Fibroblast of gingiva (primary cell): Measurements from ENCODE around the gene ATP10B.
"Not testable (repeated sequence)": the region's sequence is repeated elsewhere in the genome, so short reads cannot be mapped to it uniquely, and the experiment has no call there.

Experiments used
- DNase-seq: peaks from one replicate; pipeline ENCODE4 v3.0.0-alpha.2; 2011; ENCODE audit warnings: low read depth

Gene ATP10B

DNA sequence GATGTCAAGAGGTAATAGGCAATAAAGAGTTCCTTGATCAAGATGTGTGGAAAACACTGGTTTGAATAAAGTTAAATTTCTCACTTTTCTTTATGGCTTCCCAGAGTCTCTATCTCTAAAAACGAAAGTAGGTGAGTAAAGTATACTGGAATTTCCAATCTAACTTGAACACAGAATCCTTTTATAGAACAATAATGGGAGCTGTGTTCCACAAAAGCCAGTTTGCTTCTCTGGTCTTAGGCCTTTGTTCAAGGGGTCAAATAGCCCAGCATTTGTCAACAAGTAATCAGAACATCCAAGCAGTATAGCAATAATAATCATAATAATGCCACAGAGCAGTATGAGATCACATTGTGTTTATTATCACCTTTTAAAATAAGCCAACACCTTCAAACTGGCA is 20.2 kb downstream of the ATP10B start:
- DNase-seq: no peak

DNA sequence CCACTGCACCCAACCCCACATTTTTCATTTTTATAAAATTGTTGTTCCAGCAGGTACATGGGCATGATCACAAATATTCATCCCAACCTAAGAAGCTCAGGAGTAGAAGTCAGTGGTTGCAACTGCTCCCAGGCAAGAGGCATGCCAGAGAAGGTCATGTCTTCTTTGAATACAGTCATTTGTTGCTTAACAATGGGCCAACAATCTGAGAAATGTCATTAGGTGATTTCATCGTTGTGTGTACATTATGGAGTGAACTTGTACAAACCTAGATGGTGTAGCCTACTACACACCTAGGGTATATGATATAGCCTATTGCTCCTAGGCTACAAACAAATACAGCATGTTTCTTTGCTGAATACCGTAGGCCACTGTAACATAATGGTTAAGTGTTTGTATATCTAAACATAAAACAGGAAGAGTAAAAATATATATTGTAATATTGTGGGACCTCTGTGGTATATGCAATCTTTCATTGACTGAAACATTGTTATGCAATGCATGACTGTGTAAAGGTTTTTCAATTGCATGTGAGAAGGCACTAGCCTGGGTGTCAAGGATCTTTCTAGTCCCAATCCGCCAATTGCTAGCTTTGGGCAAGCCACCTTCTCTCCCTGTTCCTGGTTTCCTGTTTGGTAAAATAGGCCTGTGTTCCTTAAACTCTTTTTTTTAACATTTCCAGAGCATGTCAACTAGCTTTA is 27.6 kb downstream of the ATP10B start:
- DNase-seq: no peak

- DNase-seq: not testable (repeated sequence)
These were observed 39.0 kb downstream of the ATP10B start for GRCh38 chr5:160812996-160813395.

GRCh38 chr5:160805376-160805775 is 46.6 kb downstream of the ATP10B start:
- DNase-seq: no peak

GRCh38 chr5:160802592-160802991 is 49.4 kb downstream of the ATP10B start:
- no peak for DNase-seq

DNA sequence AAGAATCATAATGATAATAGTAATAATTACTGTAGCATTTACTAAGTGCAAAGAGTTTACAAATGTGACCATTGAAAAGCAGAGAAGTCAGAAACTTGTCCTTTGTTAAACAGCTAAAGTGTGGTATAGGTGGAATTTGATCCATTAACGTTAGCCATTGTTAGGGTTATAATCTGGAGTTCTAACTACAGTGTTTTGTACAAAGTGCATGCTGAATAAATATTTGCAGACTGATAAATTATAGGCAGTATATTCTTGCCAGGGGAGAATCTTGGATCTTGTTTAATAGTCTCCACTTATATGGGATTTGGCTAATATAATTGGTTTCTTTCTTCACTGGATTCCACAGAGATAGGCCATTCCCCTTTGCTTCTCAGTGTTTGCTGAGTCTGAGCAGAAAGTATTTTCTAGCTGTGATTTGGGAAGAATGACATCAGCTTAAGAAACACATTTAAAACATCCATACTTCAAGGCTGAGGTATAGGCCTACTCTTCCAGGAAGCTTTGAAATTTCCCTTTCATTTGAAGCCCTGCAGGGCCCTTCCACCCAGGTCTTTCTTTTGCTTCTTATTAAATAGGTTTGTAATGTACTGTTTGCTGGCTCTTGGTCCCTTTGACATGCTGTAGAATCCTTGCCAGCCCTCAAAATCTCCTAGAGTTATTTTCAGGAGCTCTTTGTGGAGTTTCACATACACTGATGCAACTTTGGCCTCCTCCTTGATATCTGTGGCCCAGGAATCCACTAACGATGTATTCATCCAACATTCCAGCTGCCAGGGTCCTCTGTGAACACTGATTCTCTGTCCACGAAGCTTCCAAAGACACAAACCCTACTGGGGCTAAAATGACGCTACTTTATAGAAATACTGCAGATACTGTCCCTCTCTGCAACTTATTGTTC is 51.4 kb downstream of the ATP10B start:
- DNase-seq: no peak

DNA sequence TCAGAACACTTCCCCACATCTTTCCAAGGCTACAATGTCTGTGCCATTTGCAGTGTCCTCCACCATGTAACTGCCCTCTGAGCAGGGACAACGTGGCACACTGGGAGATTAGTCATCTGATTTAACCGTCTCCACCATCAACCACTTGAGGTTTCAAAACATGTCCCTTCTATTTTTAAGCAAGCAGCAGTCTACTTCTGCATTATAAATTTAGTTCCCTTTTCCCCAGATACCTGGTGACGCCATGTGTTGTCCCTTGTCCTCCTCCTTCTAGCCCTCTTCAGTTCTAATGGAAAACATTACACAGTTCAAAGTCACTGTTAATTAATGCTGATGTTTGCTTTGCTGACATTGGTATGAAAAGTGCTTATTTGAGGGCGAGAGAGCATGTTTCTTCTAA is 52.8 kb downstream of the ATP10B start:
- no peak for DNase-seq

DNA sequence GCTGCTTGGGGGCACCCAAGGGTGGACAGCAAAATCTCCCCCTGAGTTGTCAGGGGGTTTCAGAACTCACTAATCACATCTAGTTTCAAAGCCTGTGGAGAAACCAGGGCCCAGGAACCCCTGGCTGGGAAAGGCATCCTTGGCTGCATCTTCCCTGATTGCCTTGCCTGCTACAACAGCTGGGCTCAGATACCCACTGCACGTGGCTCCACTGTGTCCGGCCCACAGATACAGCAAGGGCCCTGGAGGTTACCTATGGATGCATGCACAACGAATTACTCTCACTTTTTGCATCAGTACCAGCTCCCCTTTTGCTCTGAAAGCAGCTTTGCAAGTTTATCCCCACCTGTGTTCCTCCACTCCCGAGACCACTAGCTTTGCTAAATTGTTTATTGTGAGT is 55.0 kb downstream of the ATP10B start:
- no peak for DNase-seq

DNA sequence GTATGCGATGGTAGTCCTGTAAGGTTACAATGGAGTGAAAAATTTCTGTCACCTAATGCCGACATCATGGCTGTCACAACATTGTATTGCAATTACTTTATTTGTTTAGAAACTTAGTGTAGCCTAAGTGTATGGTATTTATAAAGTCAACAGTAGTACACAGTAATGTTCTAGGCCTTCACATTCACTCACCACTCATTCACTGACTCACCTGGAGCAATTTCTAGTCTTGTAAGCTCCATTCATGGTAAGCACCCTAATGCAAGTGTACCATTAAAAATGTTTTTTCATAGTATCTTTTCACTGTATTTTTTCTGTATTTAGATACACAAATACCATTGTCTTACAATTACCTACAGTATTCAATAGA is 58.5 kb downstream of the ATP10B start:
- DNase-seq: no peak

DNA sequence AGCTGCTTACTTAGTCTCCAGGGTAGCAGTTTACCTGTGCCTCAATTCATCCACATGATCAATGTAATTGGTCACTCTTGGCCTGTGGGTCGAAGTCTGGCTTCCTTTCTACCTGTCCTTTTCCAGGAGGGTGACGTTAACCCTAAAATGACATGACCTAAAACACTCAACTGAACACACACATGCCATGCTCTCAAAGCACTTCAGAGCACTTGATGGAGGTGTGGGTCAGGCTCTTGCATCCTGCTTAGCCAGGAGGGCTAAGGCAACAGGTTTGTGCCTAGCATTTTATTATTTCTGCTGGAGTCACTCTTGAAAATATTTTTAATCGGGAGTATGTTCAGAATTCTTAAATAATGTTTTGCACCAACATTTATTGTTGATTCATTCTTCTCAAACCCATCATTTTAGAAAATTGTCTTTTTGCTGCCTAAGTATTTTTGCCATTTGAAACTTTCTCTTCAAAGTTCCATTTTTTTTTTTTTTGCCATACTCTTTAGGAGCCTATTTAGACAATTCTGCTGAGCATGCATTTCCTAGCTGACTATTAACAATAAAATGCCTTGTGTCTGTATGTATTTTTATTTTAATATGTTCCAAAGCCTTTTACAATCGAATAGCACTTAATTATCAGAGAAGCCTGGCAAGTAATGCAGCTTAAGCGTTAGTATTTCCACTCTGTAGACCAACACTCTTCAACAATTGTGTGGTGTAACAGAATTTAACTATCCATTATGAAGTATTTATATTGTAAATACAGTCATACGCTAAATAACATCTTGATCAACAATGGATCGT is 59.1 kb downstream of the ATP10B start:
- DNase-seq: no peak

- no peak for DNase-seq
These were observed 59.7 kb downstream of the ATP10B start for GRCh38 chr5:160792281-160792680.

- DNase-seq: no peak
These were observed 62.7 kb downstream of the ATP10B start for GRCh38 chr5:160789219-160789859.

DNA sequence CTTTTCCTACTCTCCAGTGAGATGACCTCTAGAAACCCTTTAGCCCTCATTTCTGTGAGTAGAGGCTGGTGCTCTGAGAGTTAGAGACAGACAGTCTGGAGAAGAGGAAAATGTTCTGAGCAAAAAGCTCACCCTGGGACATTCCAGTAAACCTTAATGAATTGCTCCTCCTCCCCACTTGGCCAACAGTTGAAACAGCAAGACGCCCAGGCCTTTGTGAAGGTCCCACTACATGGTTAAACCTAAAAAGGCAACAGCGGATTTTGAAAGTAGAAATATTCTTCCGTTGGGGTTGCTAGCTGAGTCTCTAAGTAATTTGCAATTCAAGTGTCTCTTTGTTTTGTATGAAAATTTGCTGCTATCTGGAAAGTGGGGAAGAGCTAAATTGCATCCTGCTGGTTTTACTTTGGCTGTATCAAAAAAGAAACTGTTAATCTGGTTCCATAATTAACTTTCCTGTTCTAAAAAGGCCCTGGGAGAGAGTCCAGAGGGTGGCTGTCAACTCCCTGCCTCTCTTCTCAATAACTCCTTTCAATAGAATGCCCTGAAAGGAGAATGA is 63.8 kb downstream of the ATP10B start:
- no peak for DNase-seq

DNA sequence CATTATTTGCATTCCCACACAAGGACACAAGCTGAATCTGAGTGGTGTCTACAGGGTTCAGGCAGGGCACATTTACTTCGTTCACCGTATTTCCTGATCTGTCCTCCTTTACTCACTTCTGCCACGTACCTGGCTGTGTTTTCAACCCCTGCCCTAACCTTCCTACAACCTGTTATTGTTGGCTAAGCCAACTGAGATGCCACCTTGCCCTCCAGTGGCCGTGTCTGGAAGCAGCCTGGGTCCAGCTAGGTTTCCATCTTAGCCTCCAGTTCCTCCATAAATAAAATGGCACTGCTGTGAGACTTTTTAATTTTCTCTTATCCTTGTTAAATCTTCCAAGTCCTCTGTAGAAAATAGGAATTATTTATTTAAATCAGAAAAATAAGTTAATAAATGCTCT is 64.8 kb downstream of the ATP10B start:
- DNase-seq: no peak

GRCh38 chr5:160774666-160775315 is 77.2 kb downstream of the ATP10B start:
- DNase-seq: no peak

DNA sequence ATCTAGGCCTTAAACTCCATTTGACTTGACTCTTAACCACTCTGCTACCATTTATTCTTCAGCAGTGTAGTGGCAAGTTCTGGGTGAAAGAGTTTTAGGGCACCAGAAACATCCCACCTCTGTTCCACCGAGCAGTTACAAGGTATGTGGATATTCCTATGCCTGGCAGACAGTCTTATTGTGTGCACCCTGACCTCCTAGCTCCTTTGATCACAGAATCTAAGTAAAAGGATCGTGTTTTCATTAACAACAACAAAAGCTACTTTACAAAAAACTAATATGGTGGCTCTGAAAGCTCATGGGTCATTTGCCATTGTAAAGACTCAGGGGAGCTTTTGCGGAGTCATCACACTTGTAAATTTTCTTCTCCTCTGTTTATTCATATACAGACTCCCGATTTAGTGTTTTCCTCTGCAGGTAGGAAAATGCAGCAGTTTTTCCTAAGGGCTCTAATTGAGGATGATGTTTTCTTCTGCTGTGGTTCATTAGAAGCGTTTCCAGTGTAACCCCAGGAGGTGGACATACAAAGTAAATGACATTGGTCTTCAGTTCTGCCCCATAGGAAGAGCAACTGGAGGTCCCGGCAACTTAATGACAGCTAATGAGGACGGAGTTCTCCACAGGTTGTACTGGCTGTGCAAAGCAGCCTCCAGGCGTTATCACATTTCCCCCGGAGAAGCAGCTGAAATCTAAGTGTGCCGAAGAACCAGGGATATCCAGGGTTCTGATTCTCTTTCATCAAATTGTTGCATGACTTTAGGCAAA is 78.2 kb downstream of the ATP10B start:
- no peak for DNase-seq

DNA sequence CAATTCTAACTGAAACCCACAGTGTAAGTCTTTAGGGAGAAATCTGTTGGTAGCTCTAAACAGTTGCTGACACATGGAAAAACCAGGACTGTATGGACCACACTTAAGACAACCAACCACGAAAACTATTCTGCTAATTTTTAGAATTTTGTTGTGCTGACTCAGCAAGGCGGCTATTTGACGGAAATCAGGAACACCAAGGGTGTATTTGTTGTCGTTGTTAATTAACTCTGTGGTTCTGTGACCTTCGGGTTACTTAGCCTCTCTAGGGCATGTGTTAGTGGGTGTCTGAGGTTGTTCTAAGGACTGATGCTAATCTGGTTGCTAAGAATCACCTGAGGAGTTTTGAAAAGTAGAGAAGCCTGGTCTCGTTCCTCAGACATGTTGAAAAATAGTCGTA is 79.2 kb downstream of the ATP10B start:
- DNase-seq: no peak

GRCh38 chr5:160770718-160771117 is 81.3 kb downstream of the ATP10B start:
- DNase-seq: no peak

DNA sequence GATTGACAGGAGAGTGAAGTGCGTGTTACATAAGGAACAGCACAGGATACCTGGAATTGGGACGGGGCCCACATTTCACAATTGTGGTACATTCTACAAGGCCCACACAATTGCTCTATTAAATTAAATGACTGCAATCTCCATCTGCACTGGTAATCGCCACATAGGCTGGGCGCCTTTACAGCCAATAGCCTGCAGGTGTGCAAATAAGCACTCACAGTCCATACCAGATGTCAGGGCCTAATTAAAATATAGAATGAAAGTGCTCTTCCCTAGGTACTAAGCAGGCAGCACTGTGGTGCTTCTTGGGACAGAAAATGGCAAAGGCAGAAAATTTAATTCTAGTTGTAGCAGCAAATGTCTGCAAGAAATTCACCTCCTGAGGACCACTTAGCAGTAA is 82.7 kb downstream of the ATP10B start:
- DNase-seq: no peak

DNA sequence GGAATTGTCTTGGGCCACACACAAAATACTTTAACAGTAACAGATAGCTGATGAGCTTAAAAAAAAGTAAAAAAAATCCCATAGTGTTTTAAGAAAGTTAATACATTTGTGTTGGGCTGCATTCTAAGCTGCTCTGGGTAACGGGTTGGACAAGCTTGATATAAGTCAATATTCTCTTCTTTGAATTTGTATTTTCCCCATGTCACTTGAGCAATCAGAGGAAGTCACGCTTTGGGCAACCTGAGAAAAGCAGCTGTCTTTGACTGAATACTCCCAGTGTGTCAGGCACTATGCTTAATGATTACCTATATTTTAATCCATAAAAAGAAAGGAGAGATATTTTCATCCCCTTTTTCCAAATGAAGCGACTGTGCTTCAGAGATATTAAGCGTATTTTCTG is 84.9 kb downstream of the ATP10B start:
- DNase-seq: no peak

- DNase-seq: no peak
These were observed 92.0 kb downstream of the ATP10B start for GRCh38 chr5:160760008-160760407.
